HepG2 (cell line): ENCODE data around the gene MEIOB. TPM values are rescaled to one million over a fixed set of nuclear protein-coding genes. Genes with fewer than 3 reads are reported as not detected.

Source experiments
- ATAC-seq: fragments of 200-7000 bp; cut with Tn5 transposase; 3 replicates; pipeline ENCODE4 v1.9.1; 2020; ENCODE audit warnings: mild to moderate bottlenecking, moderate library complexity
- BruUV-seq: library from RNA; stranded (reverse); fragments of 400-500 nt; replicated peaks from 2 replicates; lab custom pipeline; 2021; lab: Mats Ljungman, UMichigan
- CTCF ChIA-PET: fragments of 300-600 bp; formaldehyde crosslinking; extraction: SDS; loops from one replicate; lab custom pipeline; 2021; ENCODE audit warnings: low total read pairs, inconsistent platforms, low intra/inter-chr PET ratio; lab: Yijun Ruan, JAX
- POLR2A ChIA-PET: fragments of 350-600 bp; sonication (Branson Sonifier 250); formaldehyde crosslinking; loops from one replicate; lab custom pipeline; 2020; ENCODE audit warnings: antibody characterized with exemption, inconsistent platforms; lab: Yijun Ruan, JAX
- DNase-seq: peaks from one replicate; pipeline ENCODE4 v3.0.0-alpha.2; 2015; ENCODE audit warnings: low spot score
- FAIRE-seq: peaks from 3 replicates; lab custom pipeline; 2011; peaks lifted over from hg19 to GRCh38; lab: Jason Lieb, UNC
- H2AFZ ChIP-seq: one replicate; pipeline ENCODE4 v1.6.1; 2011; ENCODE audit warnings: low read length, inconsistent platforms
- H3K27ac ChIP-seq: fragments of 300-600 bp; 3 replicates; pipeline ENCODE4 v1.8.0; 2011; ENCODE audit warnings: mixed run types, mild to moderate bottlenecking, mixed read lengths, low read length, inconsistent platforms; ENCODE audit not compliant: insufficient read depth; ENCODE audit errors: extremely low read length
- H3K27me3 ChIP-seq, 2 experiments: fragments of 200-600 bp in 1 of 2; 2 replicates in 1 of 2; 3 replicates in 1 of 2; pipeline versions ENCODE4 v1.6.0 to v1.8.0; 2011; ENCODE audit warnings: low read length in 2 of 2, mild to moderate bottlenecking in 2 of 2, moderate library complexity in 2 of 2, inconsistent platforms in 1 of 2; ENCODE audit not compliant: insufficient read depth in 2 of 2, control insufficient read depth in 1 of 2
- H3K36me3 ChIP-seq, 2 experiments: fragments of 200-600 bp in 1 of 2; replicated peaks in 1 of 2; 2 replicates in 1 of 2; 3 replicates in 1 of 2; pipeline versions ENCODE4 v1.5.1 to v1.8.0; 2011; ENCODE audit warnings: low read length in 2 of 2, inconsistent platforms in 1 of 2; ENCODE audit not compliant: insufficient read depth in 2 of 2, control insufficient read depth in 1 of 2
- H3K4me1 ChIP-seq: 2 replicates; pipeline ENCODE4 v1.5.1; 2012; ENCODE audit warnings: low read length, inconsistent platforms; ENCODE audit not compliant: insufficient read depth
- H3K4me2 ChIP-seq: 2 replicates; pipeline ENCODE4 v1.6.0; 2011; ENCODE audit warnings: low read depth, low read length, inconsistent platforms
- H3K4me3 ChIP-seq, 3 experiments: fragments of 200-600 bp in 1 of 3; sonication (generic), shearing (Covaris generic) in 1 of 3; replicated peaks in 1 of 3; 2 replicates each; pipeline ENCODE4 v1.5.1; 2011 to 2016; ENCODE audit warnings: low read length in 3 of 3, inconsistent platforms in 2 of 3, low read depth in 2 of 3, mild to moderate bottlenecking in 2 of 3, control low read depth in 1 of 3, mixed read lengths in 1 of 3; ENCODE audit not compliant: insufficient read depth in 1 of 3
- H3K79me2 ChIP-seq: one replicate; pipeline ENCODE4 v1.6.1; 2011; ENCODE audit warnings: low read length, inconsistent platforms; ENCODE audit not compliant: insufficient read depth
- H3K9ac ChIP-seq: 2 replicates; pipeline ENCODE4 v1.6.0; 2011; ENCODE audit warnings: mild to moderate bottlenecking, low read depth, low read length, inconsistent platforms; ENCODE audit not compliant: insufficient read depth
- H3K9me3 ChIP-seq: 2 replicates; pipeline ENCODE4 v1.5.1; 2012; ENCODE audit warnings: mild to moderate bottlenecking, low read length
- H4K20me1 ChIP-seq: 2 replicates; pipeline ENCODE4 v1.6.0; 2011; ENCODE audit warnings: inconsistent platforms, mild to moderate bottlenecking, low read length, moderate library complexity; ENCODE audit not compliant: insufficient read depth
- RBFOX2 ChIP-seq: fragments of 200-400 bp; formaldehyde crosslinking; IDR thresholded peaks from 2 replicates; pipeline ENCODE4 v1.6.1; 2017; ENCODE audit warnings: low read depth, mild to moderate bottlenecking, low read length
- RERE ChIP-seq: IDR thresholded peaks from 2 replicates; pipeline ENCODE4 v1.6.1; 2016; ENCODE audit warnings: low read depth, missing genetic modification reagents, missing compliant biosample characterization
- WGBS: methylation state at CpG from one replicate; pipeline ENCODE4 v1.1.6; 2017; ENCODE audit warnings: low lambda C conversion rate; 5-methylcytosine and 5-hydroxymethylcytosine counted together
- in situ Hi-C: cut with HindIII; loops from 2 replicates; pipeline ENCODE4 v1.10.0; 2017; ENCODE audit warnings: low pct_unique_long_range_greater_than_20kb; ENCODE audit not compliant: extremely low pct_ligation_motif_present
- intact Hi-C: fragments of 100-400 bp; cut with micrococcal nuclease; formaldehyde crosslinking; loops from one replicate; pipeline ENCODE4 v1.10.0; 2022; ENCODE audit not compliant: unreplicated experiment
- polyA plus RNA-seq, 8 experiments: library from polyadenylated mRNA; depleted of rRNA in 3 of 8; stranded (reverse) in 7 of 8; unstranded in 1 of 8; fragments of >200 nt; fragmentation: Illumina TruSeq in 4 of 8; extraction: Trizol in 4 of 8; gene quantifications; 2 replicates each; pipeline versions ENCODE4 v1.2.1 to v1.2.3, GENCODE V29; 2011 to 2016; ENCODE audit warnings: low read depth in 4 of 8, missing spikeins in 1 of 8, mixed read lengths in 1 of 8; ENCODE audit not compliant: insufficient read depth in 1 of 8
- total RNA-seq, 5 experiments: library from RNA; depleted of rRNA; stranded (reverse); fragments of >200 nt; fragmentation: Illumina TruSeq; extraction: Trizol; gene quantifications; 2 replicates each; pipeline ENCODE4 v1.2.3, GENCODE V29; 2016; ENCODE audit warnings: low read depth in 1 of 5

Gene MEIOB
- total and polyA plus RNA-seq, 2 of the 13 experiments (the other 11 are each of a cell fraction or from before 2014, with no cell fraction given), result 0.17 TPM; not detected in 1

GRCh38 chr16:1788095-1788707 lies 83.8 kb downstream of the MEIOB start:
- H2AFZ ChIP-seq, result no peak overlapping the region
- in situ Hi-C loops, result no loop called here
- POLR2A ChIA-PET, result no interaction called here
- peaks cover 4% of the 10 kb centered on the region; the same call in 1 of the 2 replicates for H4K20me1 ChIP-seq
- H3K79me2 ChIP-seq, result peaks cover 25% of the 10 kb centered on the region
- CTCF ChIA-PET, result no interaction called here
- H3K9me3 ChIP-seq, result no peaks in the 10 kb centered on the region
- H3K36me3 ChIP-seq, result peaks cover 4 to 7% of the 10 kb centered on the region in 2 experiments; a peak in 3 of 5 replicates
- no peak overlapping the region for H3K4me3 ChIP-seq
- H3K9ac ChIP-seq, result no peak overlapping the region
- ATAC-seq, result no peak
- no peak for FAIRE-seq
- H3K27me3 ChIP-seq, result peaks cover 0 to 2% of the 10 kb centered on the region in 2 experiments; a peak in 1 of 5 replicates
- peaks cover 11% of the 10 kb centered on the region for H3K4me1 ChIP-seq
- 96% methylated on average over 14 of the region's 38 CpGs for WGBS
- H3K4me2 ChIP-seq, result no peak overlapping the region
- BruUV-seq, result no TSS peak
- DNase-seq, result no peak
- intact Hi-C loops, result no loop called here
- TF ChIP-seq RERE (CRISPR knock-in tag) (no peak), RBFOX2 (peak; percentile 38; the same call in 1 of the 2 replicates)
- TF ChIP-seq, all 625 proteins: peak for 1
- no peak overlapping the region for H3K27ac ChIP-seq
